WTC11 (cell line): Measurements from ENCODE around the gene ROBO1. TPM values are rescaled to one million over a fixed set of nuclear protein-coding genes. Genes with fewer than 3 reads are reported as not detected.

ENCODE experiments used
- ATAC-seq: fragments of 200-7000 bp; cut with Tn5 transposase; 2 replicates; pipeline ENCODE4 v1.10.0; 2021; ENCODE audit warnings: mild to moderate bottlenecking, moderate library complexity
- CTCF ChIA-PET: fragments of 300-600 bp; sonication (Branson Sonifier 250); formaldehyde crosslinking; loops from one replicate; lab custom pipeline; 2021; ENCODE audit warnings: antibody characterized with exemption; lab: Charles Lee
- POLR2A ChIA-PET: fragments of 350-600 bp; sonication (Branson Sonifier 250); formaldehyde crosslinking; loops from one replicate; lab custom pipeline; 2021; ENCODE audit warnings: antibody characterized with exemption; lab: Charles Lee
- DNase-seq: peaks from one replicate; pipeline ENCODE4 v3.0.0; 2021; ENCODE audit warnings: low spot score
- H3K27ac Mint-ChIP-seq: 2 replicates; pipeline ENCODE4 v1.8.0; 2021; ENCODE audit warnings: mixed read lengths
- H3K27me3 Mint-ChIP-seq: 2 replicates; pipeline ENCODE4 v1.8.0; 2021; ENCODE audit warnings: low read depth, mild to moderate bottlenecking, moderate library complexity, mixed read lengths
- H3K36me3 Mint-ChIP-seq: 2 replicates; pipeline ENCODE4 v1.8.0; 2021; ENCODE audit warnings: mixed read lengths
- H3K4me1 Mint-ChIP-seq: 2 replicates; pipeline ENCODE4 v1.8.0; 2022; ENCODE audit warnings: mixed read lengths
- H3K4me3 Mint-ChIP-seq: 2 replicates; pipeline ENCODE4 v1.8.0; 2021; ENCODE audit warnings: mild to moderate bottlenecking, moderate library complexity, mixed read lengths
- H3K9me3 Mint-ChIP-seq: 2 replicates; pipeline ENCODE4 v1.8.0; 2021; ENCODE audit warnings: mixed read lengths
- ATF1 ChIP-seq: sonication (generic); formaldehyde crosslinking; IDR thresholded peaks from 2 replicates; pipeline ENCODE4 v1.8.1; 2023; ENCODE audit warnings: mild to moderate bottlenecking, moderate library complexity, missing genetic modification reagents
- CBFB ChIP-seq: sonication (generic); formaldehyde crosslinking; IDR thresholded peaks from 2 replicates; pipeline ENCODE4 v1.8.1; 2022; ENCODE audit warnings: mild to moderate bottlenecking, low read depth, missing genetic modification reagents
- E2F4 ChIP-seq: sonication (generic); formaldehyde crosslinking; IDR thresholded peaks from 2 replicates; pipeline ENCODE4 v1.8.1; 2022; ENCODE audit warnings: low read depth, mild to moderate bottlenecking, moderate library complexity, missing genetic modification reagents, borderline replicate concordance
- E2F5 ChIP-seq: sonication (generic); formaldehyde crosslinking; IDR thresholded peaks from 2 replicates; pipeline ENCODE4 v1.8.1; 2022; ENCODE audit warnings: mild to moderate bottlenecking, moderate library complexity, missing genetic modification reagents
- ELF4 ChIP-seq: sonication (generic); formaldehyde crosslinking; IDR thresholded peaks from 2 replicates; pipeline ENCODE4 v1.8.1; 2022; ENCODE audit warnings: low read depth, mild to moderate bottlenecking, moderate library complexity, missing genetic modification reagents
- FOXK1 ChIP-seq: sonication (generic); formaldehyde crosslinking; IDR thresholded peaks from 2 replicates; pipeline ENCODE4 v1.8.0; 2022; ENCODE audit warnings: mild to moderate bottlenecking, moderate library complexity, missing genetic modification reagents
- FOXP1 ChIP-seq: sonication (generic); formaldehyde crosslinking; IDR thresholded peaks from 2 replicates; pipeline ENCODE4 v1.8.0; 2022; ENCODE audit warnings: missing genetic modification reagents, mild to moderate bottlenecking, moderate library complexity, borderline replicate concordance
- IRF1 ChIP-seq: sonication (generic); formaldehyde crosslinking; IDR thresholded peaks from 2 replicates; pipeline ENCODE4 v1.8.0; 2023; ENCODE audit warnings: missing genetic modification reagents
- IRF2 ChIP-seq: sonication (generic); formaldehyde crosslinking; IDR thresholded peaks from 2 replicates; pipeline ENCODE4 v1.8.0; 2022; ENCODE audit warnings: low read depth, missing genetic modification reagents, borderline replicate concordance
- JUN ChIP-seq: sonication (generic); formaldehyde crosslinking; IDR thresholded peaks from 2 replicates; pipeline ENCODE4 v1.8.0; 2023; ENCODE audit warnings: mild to moderate bottlenecking, missing genetic modification reagents
- MXD4 ChIP-seq: fragments of 250-450 bp; sonication (Bioruptor Pico); IDR thresholded peaks from 2 replicates; pipeline ENCODE4 v1.8.0; 2021; ENCODE audit warnings: mild to moderate bottlenecking, moderate library complexity, borderline replicate concordance
- NFATC4 ChIP-seq: fragments of 250-450 bp; sonication (Bioruptor Pico); IDR thresholded peaks from 2 replicates; pipeline ENCODE4 v1.9.0; 2021; ENCODE audit warnings: mild to moderate bottlenecking
- OVOL2 ChIP-seq: fragments of 250-450 bp; sonication (Bioruptor Pico); IDR thresholded peaks from 2 replicates; pipeline ENCODE4 v1.9.0; 2021; ENCODE audit warnings: mild to moderate bottlenecking, borderline replicate concordance
- SP1 ChIP-seq: sonication (generic); formaldehyde crosslinking; conservative IDR thresholded peaks from 2 replicates; pipeline ENCODE4 v1.8.1; 2022; ENCODE audit warnings: missing genetic modification reagents
- TEAD1 ChIP-seq: sonication (generic); formaldehyde crosslinking; IDR thresholded peaks from 2 replicates; pipeline ENCODE4 v1.8.0; 2022; ENCODE audit warnings: mild to moderate bottlenecking, missing genetic modification reagents
- TP53 ChIP-seq: sonication (generic); formaldehyde crosslinking; IDR thresholded peaks from 2 replicates; pipeline ENCODE4 v1.8.1; 2023; ENCODE audit warnings: mild to moderate bottlenecking, missing genetic modification reagents
- USF2 ChIP-seq: sonication (generic); formaldehyde crosslinking; IDR thresholded peaks from 2 replicates; pipeline ENCODE4 v1.8.1; 2023; ENCODE audit warnings: mild to moderate bottlenecking, missing genetic modification reagents, moderate library complexity
- ZBTB43 ChIP-seq: sonication (generic); formaldehyde crosslinking; IDR thresholded peaks from 2 replicates; pipeline ENCODE4 v1.8.1; 2023; ENCODE audit warnings: mild to moderate bottlenecking, missing genetic modification reagents
- ZMAT4 ChIP-seq: fragments of 250-450 bp; sonication (Bioruptor Pico); IDR thresholded peaks from 2 replicates; pipeline ENCODE4 v1.9.0; 2021; ENCODE audit warnings: mild to moderate bottlenecking
- ZNF121 ChIP-seq: sonication (generic); formaldehyde crosslinking; IDR thresholded peaks from 2 replicates; pipeline ENCODE4 v1.8.0; 2023; ENCODE audit warnings: missing genetic modification reagents
- ZNF138 ChIP-seq: sonication (generic); formaldehyde crosslinking; conservative IDR thresholded peaks from 2 replicates; pipeline ENCODE4 v1.8.1; 2022; ENCODE audit warnings: mild to moderate bottlenecking, moderate library complexity, missing genetic modification reagents
- ZNF317 ChIP-seq: sonication (generic); formaldehyde crosslinking; IDR thresholded peaks from 2 replicates; pipeline ENCODE4 v1.8.1; 2023; ENCODE audit warnings: low read depth, mild to moderate bottlenecking, moderate library complexity, missing genetic modification reagents, borderline replicate concordance
- ZNF423 ChIP-seq: fragments of 250-450 bp; sonication (Bioruptor Pico); IDR thresholded peaks from 2 replicates; pipeline ENCODE4 v2.1.2; 2022; ENCODE audit warnings: mild to moderate bottlenecking, moderate library complexity
- ZSCAN18 ChIP-seq: fragments of 250-450 bp; sonication (Bioruptor Pico); IDR thresholded peaks from 2 replicates; pipeline ENCODE4 v2.1.2; 2022; ENCODE audit warnings: mild to moderate bottlenecking, moderate library complexity
- total RNA-seq: library from RNA; stranded (reverse); gene quantifications from 3 replicates; pipeline ENCODE4 v1.2.3, GENCODE V29; 2021

ROBO1 gene
- total RNA-seq, 1 experiment from 2014 or later, result 90.9 TPM

- H3K9me3 Mint-ChIP-seq, result peaks cover 10% of the 10 kb centered on the region
- DNase-seq (no peak), ATAC-seq (no peak)
- peaks cover 8% of the 10 kb centered on the region for H3K36me3 Mint-ChIP-seq
- CTCF ChIA-PET, result no interaction called here
- H3K4me1 Mint-ChIP-seq, result peaks cover 20% of the 10 kb centered on the region
- H3K4me3 Mint-ChIP-seq, result no peak overlapping the region
- H3K27ac Mint-ChIP-seq, result no peak overlapping the region
- H3K27me3 Mint-ChIP-seq, result no peaks in the 10 kb centered on the region
- POLR2A ChIA-PET, result no interaction called here
- TF ChIP-seq ZNF138 (CRISPR knock-in tag) (no peak), ELF4 (CRISPR knock-in tag) (no peak)
Measured at GRCh38 chr3:79268422-79268821, 499.4 kb downstream of the ROBO1 start.

- Mint-ChIP-seq H3K27me3 (no peaks in the 10 kb centered on the region), H3K27ac (no peak overlapping the region), H3K9me3 (no peaks in the 10 kb centered on the region), H3K4me1 (peaks cover 7% of the 10 kb centered on the region), H3K4me3 (no peak overlapping the region)
- CTCF ChIA-PET, result no interaction called here
- DNase-seq, result no peak
- POLR2A ChIA-PET, result no interaction called here
- TF ChIP-seq IRF2 (CRISPR knock-in tag) (no peak), MXD4 (CRISPR knock-in tag) (no peak), USF2 (CRISPR knock-in tag) (no peak), NFATC4 (CRISPR knock-in tag) (no peak), ZNF423 (CRISPR knock-in tag) (no peak), SP1 (CRISPR knock-in tag) (no peak), ZNF121 (CRISPR knock-in tag) (no peak), CBFB (CRISPR knock-in tag) (no peak), IRF1 (CRISPR knock-in tag) (no peak), ZMAT4 (CRISPR knock-in tag) (no peak), E2F5 (CRISPR knock-in tag) (no peak), ZBTB43 (CRISPR knock-in tag) (no peak)
- TF ChIP-seq, all 79 proteins: peak for 0
- ATAC-seq, result no peak
- no peaks in the 10 kb centered on the region for H3K36me3 Mint-ChIP-seq
Measured at GRCh38 chr3:79264892-79265291, 502.9 kb downstream of the ROBO1 start.

- DNase-seq, result no peak
- Mint-ChIP-seq H3K9me3 (no peaks in the 10 kb centered on the region), H3K27me3 (no peaks in the 10 kb centered on the region), H3K27ac (no peak overlapping the region), H3K36me3 (no peaks in the 10 kb centered on the region), H3K4me1 (no peaks in the 10 kb centered on the region), H3K4me3 (no peak overlapping the region)
- no peak for ATAC-seq
- ChIA-PET POLR2A (no interaction called here), CTCF (interaction anchor here (1.0 kb wide), 1 partner anchor 98 kb away, joined by 3 read pairs; no protein-coding TSS in a partner anchor)
- no peak for TF ChIP-seq SP1 (CRISPR knock-in tag)
- TF ChIP-seq TEAD1 (CRISPR knock-in tag), result no peak
- no peak for TF ChIP-seq NFATC4 (CRISPR knock-in tag)
- no peak for TF ChIP-seq ATF1 (CRISPR knock-in tag)
- no peak for TF ChIP-seq IRF1 (CRISPR knock-in tag)
- TF ChIP-seq ZSCAN18 (CRISPR knock-in tag), result no peak
- no peak for TF ChIP-seq FOXK1 (CRISPR knock-in tag)
- TF ChIP-seq TP53 (CRISPR knock-in tag), result no peak
- no peak for TF ChIP-seq OVOL2 (CRISPR knock-in tag)
- TF ChIP-seq E2F4, result no peak
- no peak for TF ChIP-seq JUN (CRISPR knock-in tag)
- TF ChIP-seq ZNF317 (CRISPR knock-in tag), result no peak
- no peak for TF ChIP-seq FOXP1 (CRISPR knock-in tag)
Measured at GRCh38 chr3:79263423-79263822, 504.4 kb downstream of the ROBO1 start.
